GM18907 (cell line): ENCODE results near the gene ADPRHL1.

Source experiments
- ATAC-seq: cut with Tn5 transposase; IDR thresholded peaks from one replicate; pipeline ENCODE4 v1.9.1; 2021; ENCODE audit warnings: mild to moderate bottlenecking, moderate library complexity; ENCODE audit not compliant: unreplicated experiment

Gene ADPRHL1

DNA sequence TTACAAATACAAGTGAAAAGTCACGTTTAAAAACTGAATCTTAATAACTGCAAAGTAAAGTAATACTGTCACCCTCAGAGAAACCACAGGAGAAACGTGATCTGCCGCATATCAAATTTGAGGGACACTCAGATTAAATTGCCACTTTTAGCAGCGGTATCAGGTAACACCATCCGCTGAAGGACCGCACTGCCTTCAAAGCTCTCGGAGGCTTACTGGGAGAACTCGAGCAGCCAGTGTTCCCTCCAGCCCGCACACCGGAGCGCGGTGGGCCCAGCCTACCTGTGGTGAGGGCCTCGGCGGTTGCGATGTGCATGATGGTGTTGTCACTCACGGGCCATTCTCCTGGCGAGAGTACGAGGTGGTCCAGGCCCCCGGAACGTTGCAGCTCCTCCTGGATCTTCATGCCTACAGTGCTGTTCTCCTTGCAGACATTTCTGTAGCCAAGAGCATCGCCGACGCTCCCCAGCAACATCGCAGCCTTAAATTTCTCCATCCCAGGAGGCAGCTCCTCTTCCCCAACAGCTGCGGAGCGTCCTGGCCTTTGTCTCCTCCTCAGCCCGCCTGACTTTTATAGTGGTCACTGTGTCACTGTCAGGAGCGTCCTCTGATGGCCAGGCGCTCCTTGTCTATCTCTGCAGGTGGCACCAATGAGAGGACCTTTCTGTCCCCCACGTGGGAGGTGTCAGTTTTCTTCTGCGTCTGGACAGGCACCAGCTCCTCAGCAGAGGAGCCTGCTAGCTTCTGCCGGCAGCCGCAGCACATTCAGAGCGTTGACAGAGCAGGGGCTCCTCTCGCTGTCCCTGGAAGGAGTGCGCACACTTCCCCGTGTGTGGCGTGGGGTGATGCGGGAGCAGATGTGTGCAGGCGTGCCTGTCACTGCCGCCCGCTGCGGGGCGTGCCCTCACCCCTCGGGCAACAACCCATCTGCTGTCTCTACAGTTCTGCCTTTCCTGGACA is at the start of gene ADPRHL1:
Gene ADPRHL1 (minus strand): TSS at position 547 of the 960 bp plus-strand sequence. CDS start 51 bp downstream, at position 496.
- no peak for ATAC-seq

GRCh38 chr13:113502686-113503085 is 49.4 kb upstream of the ADPRHL1 start:
- ATAC-seq = no peak

DNA sequence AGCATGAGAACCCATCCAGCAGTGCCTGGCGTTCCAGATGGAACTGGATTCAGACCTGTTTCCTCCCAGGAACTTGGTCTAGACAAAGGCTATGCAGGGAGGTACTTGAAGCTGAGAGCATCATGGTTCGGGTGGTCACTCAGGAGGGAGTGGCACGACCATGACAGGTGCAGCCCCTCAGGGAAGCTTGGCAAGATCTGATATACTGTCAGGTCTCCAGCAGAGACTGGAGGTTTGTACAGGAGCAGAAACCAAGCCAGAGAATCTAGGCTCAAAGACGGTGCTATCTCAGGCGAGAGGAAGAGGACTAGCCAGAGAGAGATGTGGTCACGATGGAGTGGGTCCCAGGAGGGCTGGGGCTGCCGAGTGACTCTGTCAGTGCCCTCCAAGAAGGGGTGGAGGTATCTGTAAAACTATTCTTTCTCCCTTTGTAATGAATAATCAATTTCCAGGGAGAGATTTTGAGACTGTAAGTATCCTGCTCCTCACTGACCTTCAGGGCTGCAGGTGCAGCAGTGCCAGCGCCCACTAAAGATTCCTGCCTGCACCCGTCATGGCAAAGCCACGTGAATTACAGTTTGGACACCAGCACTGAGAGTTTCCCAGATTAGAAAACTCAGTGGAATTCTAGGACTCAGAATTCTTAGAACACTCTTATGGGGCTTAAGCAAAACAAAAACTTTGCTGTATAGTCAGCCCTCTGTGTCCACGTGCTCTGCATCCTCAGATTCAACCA is 47.4 kb upstream of the ADPRHL1 start:
- no peak for ATAC-seq

GRCh38 chr13:113499936-113500335 is 46.6 kb upstream of the ADPRHL1 start:
- ATAC-seq = no peak

DNA sequence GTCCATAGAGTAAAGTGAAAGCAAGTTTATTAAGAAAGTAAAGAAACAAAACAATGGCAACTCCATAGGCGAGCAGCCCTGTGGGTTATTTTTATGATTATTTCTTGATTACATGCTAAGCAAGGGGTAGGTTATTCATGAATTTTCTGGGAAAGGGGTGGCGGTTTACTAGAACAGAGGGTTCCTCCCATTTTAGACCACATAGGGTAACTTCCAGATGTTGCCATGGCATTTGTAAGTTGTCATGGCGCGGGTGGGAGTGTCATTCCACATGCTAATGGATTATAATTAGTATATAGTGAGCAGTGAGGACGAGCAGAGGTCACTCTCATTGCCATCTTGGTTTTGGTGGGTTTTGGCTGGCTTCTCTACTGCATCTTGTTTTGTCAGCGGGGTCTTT is 45.6 kb upstream of the ADPRHL1 start:
- ATAC-seq = no peak

DNA sequence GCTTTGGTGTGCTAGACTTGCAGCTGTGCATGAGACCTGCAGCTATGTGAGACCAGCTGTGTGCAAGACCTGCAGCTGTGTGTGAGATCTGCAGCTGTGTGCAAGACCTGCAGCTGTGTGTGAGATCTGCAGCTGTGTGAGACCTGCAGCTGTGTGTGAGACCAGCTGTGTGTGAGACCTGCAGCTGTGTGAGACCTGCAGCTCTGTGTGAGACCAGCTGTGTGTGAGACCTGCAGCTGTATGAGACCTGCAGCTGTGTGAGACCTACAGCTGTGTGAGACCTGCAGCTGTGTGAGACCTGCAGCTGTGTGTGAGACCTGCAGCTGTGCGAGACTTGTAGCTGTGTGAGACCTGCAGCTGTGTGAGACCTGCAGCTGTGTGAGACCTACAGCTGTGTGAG is 43.9 kb upstream of the ADPRHL1 start:
- ATAC-seq = no peak

DNA sequence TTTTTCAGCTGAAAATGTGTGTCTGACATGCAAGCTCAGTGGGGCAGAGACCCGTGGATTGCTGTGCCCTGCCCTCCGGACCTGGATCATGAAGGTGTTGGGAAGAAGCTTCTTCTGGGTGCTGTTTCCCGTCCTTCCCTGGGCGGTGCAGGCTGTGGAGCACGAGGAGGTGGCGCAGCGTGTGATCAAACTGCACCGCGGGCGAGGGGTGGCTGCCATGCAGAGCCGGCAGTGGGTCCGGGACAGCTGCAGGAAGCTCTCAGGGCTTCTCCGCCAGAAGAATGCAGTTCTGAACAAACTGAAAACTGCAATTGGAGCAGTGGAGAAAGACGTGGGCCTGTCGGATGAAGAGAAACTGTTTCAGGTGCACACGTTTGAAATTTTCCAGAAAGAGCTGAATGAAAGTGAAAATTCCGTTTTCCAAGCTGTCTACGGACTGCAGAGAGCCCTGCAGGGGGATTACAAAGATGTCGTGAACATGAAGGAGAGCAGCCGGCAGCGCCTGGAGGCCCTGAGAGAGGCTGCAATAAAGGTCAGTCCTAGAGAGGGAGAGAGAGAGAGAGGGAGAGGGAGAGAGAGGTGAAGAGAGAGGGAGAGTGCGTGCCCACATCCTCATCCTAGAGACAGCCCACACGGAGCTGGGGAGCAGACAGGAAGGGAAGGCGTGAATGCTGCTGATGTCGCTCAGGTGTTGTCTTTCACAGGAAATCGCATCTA is 42.4 kb upstream of the ADPRHL1 start:
- ATAC-seq = no peak

- ATAC-seq = no peak
Observed at GRCh38 chr13:113493315-113493951, 40.1 kb upstream of the ADPRHL1 start.

GRCh38 chr13:113491982-113492381 is 38.7 kb upstream of the ADPRHL1 start:
- ATAC-seq = no peak

DNA sequence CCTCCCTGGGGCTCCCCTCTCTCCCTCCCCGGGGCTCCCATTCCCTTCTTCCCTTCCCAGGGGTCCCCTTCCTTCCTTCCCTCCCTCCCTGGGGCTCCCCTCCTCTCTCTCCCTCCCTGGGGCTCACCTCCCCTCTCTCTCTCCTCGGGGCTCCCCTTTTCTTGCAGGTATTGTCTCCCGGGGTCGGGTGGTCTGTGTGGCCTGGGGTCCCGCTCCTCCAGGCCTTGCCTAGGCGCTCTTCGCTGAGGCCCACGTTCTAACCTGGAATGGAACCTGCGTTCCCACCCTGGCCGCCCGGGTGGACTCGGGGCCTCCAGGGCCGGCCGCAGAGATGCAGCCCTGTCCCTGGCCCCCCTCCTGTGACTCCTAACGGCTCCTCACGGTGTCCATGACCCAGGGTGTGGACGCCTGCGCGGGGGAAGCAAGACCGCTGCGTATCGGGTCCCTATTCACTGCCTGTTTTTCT is 38.2 kb upstream of the ADPRHL1 start:
- no peak for ATAC-seq

- peak; percentile 81 for ATAC-seq
Observed at GRCh38 chr13:113490496-113491417, 37.5 kb upstream of the ADPRHL1 start, which contains the start of gene DCUN1D2. DCUN1D2 (minus strand) TSS chr13:113490711; CDS start chr13:113490669, 42 bp downstream.

- ATAC-seq = peak; percentile 26
Observed at GRCh38 chr13:113489549-113490495, 36.5 kb upstream of the ADPRHL1 start.

GRCh38 chr13:113489171-113489548 is 35.9 kb upstream of the ADPRHL1 start:
- ATAC-seq = no peak

- ATAC-seq = no peak
Observed at GRCh38 chr13:113488283-113488682, 35.0 kb upstream of the ADPRHL1 start.

- no peak for ATAC-seq
Observed at GRCh38 chr13:113486698-113487097, 33.4 kb upstream of the ADPRHL1 start.

DNA sequence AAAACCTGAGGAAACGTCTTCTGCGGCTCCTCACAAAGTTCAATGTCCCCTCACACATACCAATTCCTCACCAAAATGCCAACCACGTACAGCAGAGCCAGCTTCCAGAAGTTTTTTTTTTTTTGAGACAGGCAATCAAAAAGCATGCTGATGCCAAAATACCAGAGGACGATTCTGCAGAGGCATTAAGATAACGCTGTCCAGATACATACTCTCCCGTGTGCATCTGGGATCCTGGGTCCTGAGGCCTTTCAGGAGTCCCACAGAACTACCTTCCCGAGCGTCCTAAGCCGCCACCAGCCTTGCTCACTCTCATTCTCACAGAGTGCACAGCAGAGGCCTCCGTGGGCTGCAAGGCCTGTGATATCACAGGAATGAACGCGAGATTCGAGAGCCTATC is 32.3 kb upstream of the ADPRHL1 start:
- no peak for ATAC-seq

GRCh38 chr13:113483504-113484293 is 30.4 kb upstream of the ADPRHL1 start:
- no peak for ATAC-seq

- ATAC-seq = no peak
Observed at GRCh38 chr13:113483081-113483480, 29.8 kb upstream of the ADPRHL1 start.
